Mesenchymal stem cell (in vitro differentiated cells and primary cell): ENCODE results near the gene BEX1. TPM values are rescaled to one million over a fixed set of nuclear protein-coding genes. Genes with fewer than 3 reads are reported as not detected.
"Not testable (repeated sequence)": the region's sequence is repeated elsewhere in the genome, so short reads cannot be mapped to it uniquely, and the experiment has no call there.

Experiments
- DNase-seq: peaks from one replicate; pipeline ENCODE4 v3.0.0-alpha.2; 2013
- H2AFZ ChIP-seq: one replicate; pipeline ENCODE4 v1.6.1; 2013; ENCODE audit warnings: low read depth, mild to moderate bottlenecking, control low read depth, inconsistent platforms, low read length, moderate library complexity
- H2AK5ac ChIP-seq: 2 replicates; pipeline ENCODE4 v1.6.1; 2013; ENCODE audit warnings: low read length, moderate library complexity, mild to moderate bottlenecking, inconsistent platforms; ENCODE audit not compliant: severe bottlenecking
- H2BK120ac ChIP-seq: one replicate; pipeline ENCODE4 v1.6.1; 2013; ENCODE audit warnings: low read depth, mild to moderate bottlenecking, inconsistent platforms, low read length, moderate library complexity
- H2BK12ac ChIP-seq, 2 experiments: one replicate each; pipeline ENCODE4 v1.6.1; 2013; ENCODE audit warnings: inconsistent platforms in 2 of 2, low read length in 2 of 2, mild to moderate bottlenecking in 2 of 2, moderate library complexity in 2 of 2, control low read depth in 1 of 2
- H2BK15ac ChIP-seq: one replicate; pipeline ENCODE4 v1.6.1; 2013; ENCODE audit warnings: mild to moderate bottlenecking, low read depth, inconsistent platforms; ENCODE audit not compliant: poor library complexity, severe bottlenecking
- H2BK5ac ChIP-seq: 2 replicates; pipeline ENCODE4 v1.6.1; 2013; ENCODE audit warnings: low read depth, mild to moderate bottlenecking, low read length, control low read depth, inconsistent platforms; ENCODE audit not compliant: poor library complexity, severe bottlenecking
- H3K14ac ChIP-seq, 2 experiments: one replicate each; pipeline ENCODE4 v1.6.1; 2013; ENCODE audit warnings: inconsistent platforms in 2 of 2, low read length in 2 of 2, control low read depth in 1 of 2, mild to moderate bottlenecking in 1 of 2, moderate library complexity in 1 of 2
- H3K18ac ChIP-seq, 2 experiments: one replicate each; pipeline ENCODE4 v1.6.1; 2013; ENCODE audit warnings: inconsistent platforms in 2 of 2, low read length in 2 of 2, control low read depth in 1 of 2, low read depth in 1 of 2, mild to moderate bottlenecking in 1 of 2
- H3K23ac ChIP-seq, 2 experiments: one replicate each; pipeline ENCODE4 v1.6.1; 2013; ENCODE audit warnings: inconsistent platforms in 2 of 2, low read length in 2 of 2, mild to moderate bottlenecking in 2 of 2, moderate library complexity in 2 of 2, control low read depth in 1 of 2
- H3K27ac ChIP-seq: 2 replicates; pipeline ENCODE4 v1.5.1; 2013; ENCODE audit warnings: mild to moderate bottlenecking, moderate library complexity, low read length, control low read depth, inconsistent platforms; ENCODE audit not compliant: poor library complexity, severe bottlenecking
- H3K27me3 ChIP-seq, 2 experiments: 2 replicates each; pipeline versions ENCODE4 v1.6.1 to v1.7.0; 2013; ENCODE audit warnings: low read length in 2 of 2, mild to moderate bottlenecking in 2 of 2, moderate library complexity in 2 of 2, control low read depth in 1 of 2, inconsistent platforms in 1 of 2; ENCODE audit not compliant: control insufficient read depth in 1 of 2, insufficient read depth in 1 of 2
- H3K36me3 ChIP-seq, 2 experiments: 2 replicates each; pipeline versions ENCODE4 v1.6.1 to v1.7.0; 2013; ENCODE audit warnings: low read length in 2 of 2, control low read depth in 1 of 2, inconsistent platforms in 1 of 2, low read depth in 1 of 2, mild to moderate bottlenecking in 1 of 2; ENCODE audit not compliant: insufficient read depth in 2 of 2, control insufficient read depth in 1 of 2
- H3K4ac ChIP-seq, 2 experiments: one replicate each; pipeline ENCODE4 v1.6.1; 2013; ENCODE audit warnings: inconsistent platforms in 2 of 2, low read length in 2 of 2, mild to moderate bottlenecking in 2 of 2, moderate library complexity in 2 of 2, control low read depth in 1 of 2, low read depth in 1 of 2
- H3K4me1 ChIP-seq: 2 replicates; pipeline ENCODE4 v1.6.1; 2013; ENCODE audit warnings: low read depth, low read length, control low read depth; ENCODE audit not compliant: control insufficient read depth, insufficient read depth
- H3K4me2 ChIP-seq: 2 replicates; pipeline ENCODE4 v1.6.1; 2013; ENCODE audit warnings: low read length, mild to moderate bottlenecking, inconsistent platforms; ENCODE audit not compliant: poor library complexity, severe bottlenecking
- H3K4me3 ChIP-seq, 2 experiments: 2 replicates each; pipeline versions ENCODE4 v1.5.1 to v1.7.0; 2013; ENCODE audit warnings: low read length in 2 of 2, mild to moderate bottlenecking in 2 of 2, control low read depth in 1 of 2, low read depth in 1 of 2; ENCODE audit not compliant: insufficient read depth in 1 of 2
- H3K79me1 ChIP-seq: replicated peaks from 2 replicates; pipeline ENCODE4 v1.6.1; 2013; ENCODE audit warnings: mild to moderate bottlenecking, control low read depth, low read length, inconsistent platforms; ENCODE audit not compliant: poor library complexity, severe bottlenecking
- H3K9ac ChIP-seq: 2 replicates; pipeline ENCODE4 v1.7.0; 2013; ENCODE audit warnings: mild to moderate bottlenecking, low read length, moderate library complexity
- H3K9me3 ChIP-seq: 2 replicates; pipeline ENCODE4 v1.7.0; 2013; ENCODE audit warnings: mild to moderate bottlenecking, low read length; ENCODE audit not compliant: control insufficient read depth
- H4K8ac ChIP-seq: one replicate; pipeline ENCODE4 v1.6.1; 2013; ENCODE audit warnings: inconsistent platforms, mild to moderate bottlenecking, low read length, moderate library complexity
- H4K91ac ChIP-seq: one replicate; pipeline ENCODE4 v1.6.1; 2013; ENCODE audit warnings: mild to moderate bottlenecking, low read length, inconsistent platforms
- WGBS: methylation state at CpG from one replicate; pipeline ENCODE4 v1.1.7; 2013; ENCODE audit warnings: mixed read lengths; 5-methylcytosine and 5-hydroxymethylcytosine counted together
- polyA plus RNA-seq, 2 experiments: library from polyadenylated mRNA; stranded (reverse); fragments of 200-250 nt; gene quantifications; one replicate each; pipeline ENCODE4 v1.2.3, GENCODE V29; 2013

The BEX1 gene
- 0.18 TPM for polyA plus RNA-seq (2013, experiment 1 of 2)
- polyA plus RNA-seq (2013, experiment 2 of 2): 0.11 TPM

DNA sequence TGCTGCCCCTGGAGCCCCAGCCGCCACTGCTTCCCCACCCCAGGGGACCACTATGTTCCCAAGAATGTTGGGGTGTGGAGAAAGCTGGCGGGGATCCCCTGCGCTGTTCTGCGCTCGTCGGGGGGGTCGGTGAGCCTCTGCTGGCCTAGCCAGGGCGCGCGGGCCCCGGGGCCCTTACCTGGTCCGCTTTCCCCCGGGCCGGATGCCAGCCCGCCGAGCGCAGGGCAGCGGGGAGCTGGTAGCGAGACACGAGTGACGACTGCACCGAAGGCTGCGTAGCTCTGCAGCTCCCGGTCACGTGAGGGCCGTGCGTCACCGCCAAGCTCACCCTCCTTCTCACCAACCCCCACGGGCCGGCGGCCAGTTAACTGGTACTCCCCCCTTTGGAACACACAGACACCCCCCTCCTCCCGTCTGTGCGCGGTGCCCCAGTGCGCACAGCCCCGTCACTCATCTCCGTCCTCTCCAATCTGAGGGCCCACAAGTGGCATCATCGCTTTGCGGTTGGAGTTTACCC, at the start of gene BEX1:
TSS of gene BEX1 (minus strand) at position 254 of the 517 bp plus-strand sequence. CDS start 897 bp downstream, outside the sequence.
- Histone ChIP-seq H4K8ac (no peak within 1 kb of the TSS), H3K18ac (no peak within 1 kb of the TSS), H2BK5ac (no peak within 1 kb of the TSS), H3K4me1 (peaks cover 9% of the 10 kb centered on the region), H3K4me2 (peak within 1 kb of the TSS; percentile 61), H2BK120ac (no peak within 1 kb of the TSS), H4K91ac (no peak within 1 kb of the TSS), H2AK5ac (no peak within 1 kb of the TSS), H3K36me3 (no peaks in the 10 kb centered on the region), H3K23ac (no peak within 1 kb of the TSS), H2AFZ (no peak within 1 kb of the TSS), H3K4ac (no peak within 1 kb of the TSS), H3K9me3 (no peaks in the 10 kb centered on the region), H3K14ac (no peak within 1 kb of the TSS), H3K27ac (no peak within 1 kb of the TSS), H3K9ac (no peak within 1 kb of the TSS), H3K27me3 (peaks cover 0 to 20% of the 10 kb centered on the region in 2 experiments), H2BK15ac (no peak within 1 kb of the TSS), H2BK12ac (no peak within 1 kb of the TSS), H3K4me3 (peak within 1 kb of the TSS in 1 of 2 experiments; percentile 24), H3K79me1 (no peaks in the 10 kb centered on the region)
- DNase-seq: peak; percentile 0
- under 1% methylated on average over 17 of the region's 39 CpGs for WGBS

DNA sequence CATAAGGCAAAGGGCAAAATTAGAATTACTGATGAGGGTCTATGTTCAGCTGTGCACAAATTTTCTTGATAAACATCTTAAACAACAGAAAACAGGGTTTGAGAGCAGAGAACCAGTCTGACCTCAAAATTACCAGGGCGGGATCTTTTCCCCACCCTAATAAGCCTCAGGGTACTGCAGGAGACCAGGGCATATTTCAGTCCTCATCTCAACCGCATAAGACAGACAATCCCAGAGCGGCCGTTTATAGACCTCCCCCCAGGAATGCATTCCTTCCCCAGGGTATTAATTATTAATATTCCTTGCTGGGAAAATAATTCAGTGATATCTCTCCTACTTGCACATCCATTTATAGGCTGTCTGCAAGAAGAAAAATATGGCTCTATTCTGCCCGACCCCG, 45.5 kb upstream of the BEX1 start:
- not testable (repeated sequence) for H3K9ac ChIP-seq, H3K4me3 ChIP-seq, H3K27me3 ChIP-seq, H3K36me3 ChIP-seq, H4K91ac ChIP-seq, H2BK15ac ChIP-seq, H3K4me1 ChIP-seq, H3K9me3 ChIP-seq, H2AK5ac ChIP-seq, H3K27ac ChIP-seq, H4K8ac ChIP-seq, H2BK120ac ChIP-seq, H2BK5ac ChIP-seq, H3K4ac ChIP-seq, H3K79me1 ChIP-seq, H3K4me2 ChIP-seq, H2AFZ ChIP-seq, H3K23ac ChIP-seq, H3K18ac ChIP-seq, DNase-seq, H3K14ac ChIP-seq, H2BK12ac ChIP-seq
- WGBS: 81% methylated on average over 3 of the region's 6 CpGs

DNA sequence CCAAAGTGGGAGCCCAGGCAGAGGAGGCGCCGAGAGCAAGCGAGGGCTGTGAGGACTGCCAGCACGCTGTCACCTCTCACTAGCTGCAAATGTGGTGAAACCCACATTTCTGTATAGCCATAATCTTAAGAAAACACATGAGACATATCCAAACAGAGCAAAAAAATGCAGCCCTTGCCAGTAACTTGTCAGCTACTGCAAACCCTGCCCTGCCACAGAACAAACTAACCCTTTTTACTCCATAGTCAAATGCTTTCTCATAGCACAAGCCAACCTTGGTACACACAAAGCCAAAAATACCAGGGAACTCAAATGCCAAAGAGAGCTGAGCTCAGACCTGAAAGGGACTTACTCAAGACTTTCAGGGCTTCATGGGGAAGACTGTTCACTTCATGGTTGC, 43.9 kb upstream of the BEX1 start:
- Histone ChIP-seq H2BK15ac (no peak overlapping the region), H3K4me1 (no peaks in the 10 kb centered on the region), H2BK12ac (no peak overlapping the region), H3K4me3 (no peak overlapping the region), H4K91ac (no peak overlapping the region), H3K27me3 (no peaks in the 10 kb centered on the region), H3K14ac (no peak overlapping the region), H3K4me2 (no peak overlapping the region), H3K23ac (no peak overlapping the region), H2BK120ac (no peak overlapping the region), H3K79me1 (no peaks in the 10 kb centered on the region), H2BK5ac (no peak overlapping the region), H2AFZ (no peak overlapping the region), H3K9me3 (peaks cover 6% of the 10 kb centered on the region), H2AK5ac (no peak overlapping the region), H3K4ac (no peak overlapping the region), H3K36me3 (no peaks in the 10 kb centered on the region), H3K9ac (no peak overlapping the region), H3K18ac (no peak overlapping the region), H4K8ac (no peak overlapping the region), H3K27ac (no peak overlapping the region)
- no CpG with 5 or more reads among the region's 4 CpGs for WGBS
- DNase-seq: no peak

DNA sequence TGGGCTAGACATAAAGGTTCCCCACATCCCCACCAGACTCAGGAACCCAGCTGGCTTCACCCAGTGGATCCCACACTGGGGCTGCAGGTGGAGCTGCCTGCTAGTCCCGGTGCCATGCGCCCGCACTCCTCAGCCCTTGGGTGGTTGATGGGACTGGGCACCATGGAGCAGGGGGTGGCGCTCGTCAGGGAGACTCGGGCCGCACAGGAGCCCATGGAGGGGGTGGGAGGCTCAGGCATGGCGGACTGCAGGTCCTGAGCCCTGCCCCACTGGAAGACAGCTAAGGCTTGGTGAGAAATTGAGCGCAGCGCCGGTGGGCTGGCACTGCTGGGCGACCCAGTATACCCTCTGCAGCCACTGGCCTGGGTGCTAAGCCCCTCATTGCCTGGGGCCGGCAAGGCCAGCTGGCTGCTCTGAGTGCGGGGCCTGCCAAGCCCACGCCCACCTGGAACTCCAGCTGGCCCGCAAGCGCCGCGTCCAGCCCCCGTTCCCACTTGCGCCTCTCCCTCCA, 43.3 kb upstream of the BEX1 start:
- not testable (repeated sequence) for DNase-seq, H2BK120ac ChIP-seq, H3K4me2 ChIP-seq, H3K23ac ChIP-seq, H3K9me3 ChIP-seq, H3K4ac ChIP-seq, H3K27me3 ChIP-seq, H2BK12ac ChIP-seq, H4K91ac ChIP-seq, H3K27ac ChIP-seq, H2AFZ ChIP-seq, H3K14ac ChIP-seq, H3K9ac ChIP-seq, H3K4me3 ChIP-seq, H2AK5ac ChIP-seq, H2BK5ac ChIP-seq, H3K4me1 ChIP-seq, H3K79me1 ChIP-seq, H3K18ac ChIP-seq, H3K36me3 ChIP-seq, H4K8ac ChIP-seq, H2BK15ac ChIP-seq
- WGBS: 96% methylated on average over 15 of the region's 21 CpGs
